Thyroid gland (tissue), 4 donors: ENCODE results near the gene PTPN14. TPM values are rescaled to one million over a fixed set of nuclear protein-coding genes. Genes with fewer than 3 reads are reported as not detected.

Experiments
- DNase-seq, 2 donors: peaks; one replicate each; pipeline ENCODE4 v3.0.0-alpha.2; 2019
- H3K27ac ChIP-seq, 3 donors: fragments of 200-600 bp; sonication (generic); 1 replicate in 2 of 3; 2 replicates in 1 of 3; pipeline ENCODE4 v1.5.1; 2016 to 2019; ENCODE audit warnings: mild to moderate bottlenecking in 1 of 3, moderate library complexity in 1 of 3
- H3K27me3 ChIP-seq: fragments of 200-600 bp; sonication (generic); one replicate; pipeline ENCODE4 v1.5.1; 2019
- H3K36me3 ChIP-seq, 2 donors: fragments of 200-600 bp; sonication (generic); one replicate each; pipeline ENCODE4 v1.5.1; 2016 to 2019
- H3K4me1 ChIP-seq, 2 donors: fragments of 200-600 bp; sonication (generic); one replicate each; pipeline ENCODE4 v1.5.1; 2017 to 2019
- H3K4me3 ChIP-seq, 3 donors: fragments of 200-600 bp; sonication (generic); replicated peaks in 1 of 3; 1 replicate in 2 of 3; 2 replicates in 1 of 3; pipeline ENCODE4 v1.5.1; 2016; ENCODE audit warnings: mild to moderate bottlenecking in 1 of 3
- H3K9me3 ChIP-seq: fragments of 200-600 bp; sonication (generic); one replicate; pipeline ENCODE4 v1.5.1; 2017
- POLR2A ChIP-seq, 2 donors: fragments of 450-650 bp; IDR thresholded peaks; one replicate each; pipeline ENCODE4 v1.6.1; 2017; ENCODE audit warnings: antibody characterized with exemption in 2 of 2, mild to moderate bottlenecking in 2 of 2, moderate library complexity in 1 of 2
- WGBS, 2 donors: methylation state at CpG; one replicate each; pipeline ENCODE4 v1.1.5; 2017; 5-methylcytosine and 5-hydroxymethylcytosine counted together
- intact Hi-C: fragments of 100-400 bp; cut with DNase I; formaldehyde crosslinking; loops from one replicate; pipeline ENCODE4 v1.15.1; 2023
- total RNA-seq, 4 donors: library from RNA; depleted of rRNA; stranded (reverse); fragments of >200 nt; gene quantifications; one replicate each; pipeline ENCODE4 v1.2.3, GENCODE V29; 2016
- TF ChIP-seq, protein P1 (sequence below), 6 experiments: fragments of 200-600 bp in 3 of 6; fragments of 450-650 bp in 3 of 6; sonication (generic) in 3 of 6; IDR thresholded peaks; one replicate each; pipeline ENCODE4 v1.5.1; 2016 to 2019; ENCODE audit warnings: antibody characterized with exemption in 6 of 6, mild to moderate bottlenecking in 2 of 6, inconsistent platforms in 1 of 6, moderate library complexity in 1 of 6

Gene PTPN14
- total RNA-seq, 4 donors from 2014 or later: 28.1 to 33.4 (median 31.8) TPM

DNA sequence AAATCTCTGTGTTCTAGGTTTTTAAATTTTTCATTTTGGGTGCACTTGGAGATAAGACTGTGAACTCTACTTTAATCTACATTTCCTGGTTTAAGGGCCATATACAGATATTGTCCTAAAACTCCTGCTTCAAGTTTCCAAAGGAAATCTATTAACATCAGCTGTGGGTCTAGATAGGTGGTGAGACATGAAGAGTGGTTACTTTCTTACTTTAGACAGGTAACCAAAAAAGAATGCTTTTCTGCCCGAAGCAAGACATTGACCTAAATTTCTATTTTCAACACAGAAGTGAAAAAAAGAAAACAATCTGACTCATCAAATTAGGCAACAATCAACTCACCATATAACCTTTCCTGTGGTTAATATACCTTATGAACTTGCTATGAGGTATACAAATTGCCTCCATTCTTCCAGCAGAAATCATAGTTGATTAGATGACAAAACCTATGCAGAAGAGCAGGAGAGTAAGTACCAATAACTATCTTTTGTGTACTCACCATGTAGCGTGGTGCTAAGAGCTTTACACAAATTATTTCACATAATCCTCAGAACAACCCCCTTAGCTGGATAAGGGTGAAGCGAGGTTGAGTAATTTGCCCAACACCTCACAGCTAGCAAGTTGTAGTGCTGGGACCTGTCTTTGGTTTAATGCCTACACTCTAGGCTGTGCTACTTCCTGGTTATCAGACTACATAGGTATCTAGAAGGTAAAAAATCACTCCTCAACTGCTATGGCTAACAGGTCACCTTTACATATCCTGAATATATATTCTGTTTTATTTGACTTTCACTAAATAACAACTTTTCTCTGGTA is 23.4 kb upstream of the PTPN14 start:
- H3K27ac ChIP-seq: no peak overlapping the region
- WGBS, 2 donors: 92 to 93% methylated on average over 3 of the region's 3 CpGs
- H3K4me1 ChIP-seq: no peaks in the 10 kb centered on the region

GRCh38 chr1:214573386-214574318 is 22.2 kb upstream of the PTPN14 start:
- Histone ChIP-seq H3K4me1 (peaks cover 0 to under 1% of the 10 kb centered on the region in 2 donors), H3K4me3 (no peak overlapping the region), H3K36me3 (no peaks in the 10 kb centered on the region), H3K27ac (no peak overlapping the region), H3K27me3 (no peaks in the 10 kb centered on the region), H3K9me3 (no peaks in the 10 kb centered on the region)
- TF ChIP-seq POLR2A (IDR thresholded peaks at IDR 0.05): no peak
- TF ChIP-seq, protein P1, sequence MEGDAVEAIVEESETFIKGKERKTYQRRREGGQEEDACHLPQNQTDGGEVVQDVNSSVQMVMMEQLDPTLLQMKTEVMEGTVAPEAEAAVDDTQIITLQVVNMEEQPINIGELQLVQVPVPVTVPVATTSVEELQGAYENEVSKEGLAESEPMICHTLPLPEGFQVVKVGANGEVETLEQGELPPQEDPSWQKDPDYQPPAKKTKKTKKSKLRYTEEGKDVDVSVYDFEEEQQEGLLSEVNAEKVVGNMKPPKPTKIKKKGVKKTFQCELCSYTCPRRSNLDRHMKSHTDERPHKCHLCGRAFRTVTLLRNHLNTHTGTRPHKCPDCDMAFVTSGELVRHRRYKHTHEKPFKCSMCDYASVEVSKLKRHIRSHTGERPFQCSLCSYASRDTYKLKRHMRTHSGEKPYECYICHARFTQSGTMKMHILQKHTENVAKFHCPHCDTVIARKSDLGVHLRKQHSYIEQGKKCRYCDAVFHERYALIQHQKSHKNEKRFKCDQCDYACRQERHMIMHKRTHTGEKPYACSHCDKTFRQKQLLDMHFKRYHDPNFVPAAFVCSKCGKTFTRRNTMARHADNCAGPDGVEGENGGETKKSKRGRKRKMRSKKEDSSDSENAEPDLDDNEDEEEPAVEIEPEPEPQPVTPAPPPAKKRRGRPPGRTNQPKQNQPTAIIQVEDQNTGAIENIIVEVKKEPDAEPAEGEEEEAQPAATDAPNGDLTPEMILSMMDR (IDR thresholded peaks at IDR 0.05): no peak
- no peak for DNase-seq
- intact Hi-C loops: no loop called here
- 86 to 90% methylated on average over 11 of the region's 11 CpGs for WGBS, 2 donors

More for the DNA sequence above, 23.4 kb upstream of the PTPN14 start:
- TF ChIP-seq POLR2A (IDR thresholded peaks at IDR 0.05): no peak
- TF ChIP-seq, protein P1 (IDR thresholded peaks at IDR 0.05): no peak
- no peak overlapping the region for H3K4me3 ChIP-seq
- intact Hi-C loops: no loop called here
- no peak for DNase-seq
- H3K9me3 ChIP-seq: no peaks in the 10 kb centered on the region
- H3K36me3 ChIP-seq: no peaks in the 10 kb centered on the region
- H3K27me3 ChIP-seq: no peaks in the 10 kb centered on the region

- intact Hi-C loops: no loop called here
These were observed 19.9 kb upstream of the PTPN14 start for GRCh38 chr1:214571281-214571680.

DNA sequence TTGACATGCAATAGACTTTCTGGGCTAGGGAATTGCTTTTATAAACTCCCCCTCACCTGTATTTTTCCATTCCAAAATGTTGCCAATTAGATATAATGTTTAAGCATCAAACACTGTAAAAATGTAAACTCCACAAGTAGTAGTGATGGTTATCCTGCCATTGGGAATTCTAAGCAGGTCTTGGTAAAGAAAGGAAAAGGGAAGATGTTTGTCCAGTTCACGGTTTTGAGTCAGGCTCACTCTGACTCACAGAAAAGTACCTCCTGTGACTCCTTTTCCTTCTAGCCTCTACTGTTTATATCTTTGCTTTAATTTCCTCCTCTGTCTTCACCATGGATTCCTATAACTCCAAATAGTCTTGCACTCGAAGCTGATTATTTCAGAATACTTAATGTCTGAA is 19.0 kb upstream of the PTPN14 start:
- no peak overlapping the region for H3K4me3 ChIP-seq
- intact Hi-C loops: no loop called here
- no peaks in the 10 kb centered on the region for H3K36me3 ChIP-seq
- TF ChIP-seq, protein P1 (IDR thresholded peaks at IDR 0.05): no peak
- no peak for TF ChIP-seq POLR2A (IDR thresholded peaks at IDR 0.05)
- no peaks in the 10 kb centered on the region for H3K27me3 ChIP-seq
- no peak overlapping the region for H3K27ac ChIP-seq
- peaks cover 3 to 10% of the 10 kb centered on the region in 2 donors for H3K4me1 ChIP-seq
- no peak for DNase-seq
- WGBS, 2 donors: 80 to 84% methylated on average over 2 of the region's 2 CpGs
- H3K9me3 ChIP-seq: no peaks in the 10 kb centered on the region

More at GRCh38 chr1:214571281-214571680, 19.9 kb upstream of the PTPN14 start:
- no peaks in the 10 kb centered on the region for H3K27me3 ChIP-seq
- H3K9me3 ChIP-seq: no peaks in the 10 kb centered on the region
- H3K4me3 ChIP-seq: no peak overlapping the region
- DNase-seq: no peak
- no peaks in the 10 kb centered on the region for H3K36me3 ChIP-seq
- TF ChIP-seq, protein P1 (IDR thresholded peaks at IDR 0.05): no peak
- no peak for TF ChIP-seq POLR2A (IDR thresholded peaks at IDR 0.05)
- H3K27ac ChIP-seq: no peak overlapping the region
- peaks cover 3 to 10% of the 10 kb centered on the region in 2 donors for H3K4me1 ChIP-seq
